ENCODE results near the gene MLLT1.
A peak's percentile ranks its signal among the peaks of the same experiment; 100 is the strongest.

MLLT1 gene

DNA sequence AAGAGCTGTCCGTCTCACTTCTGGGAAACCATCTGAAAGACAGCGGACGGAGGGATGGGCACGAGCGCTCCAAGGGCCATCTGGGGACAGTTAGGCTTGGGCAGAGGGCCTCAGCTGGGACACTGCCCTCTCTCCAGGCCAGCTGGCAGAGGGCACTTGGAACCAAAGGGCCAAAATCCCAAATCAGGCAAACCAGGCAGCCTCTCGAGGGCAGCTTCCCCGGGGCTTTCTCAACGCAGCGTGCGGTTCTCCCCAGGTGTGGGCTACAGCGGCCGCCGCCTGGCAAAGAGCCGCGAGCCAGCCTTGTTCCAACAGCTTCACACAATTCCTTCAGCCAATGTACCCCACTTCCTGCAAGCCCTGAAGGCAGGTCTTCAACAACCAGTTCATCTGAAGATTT is 5.0 kb downstream of the MLLT1 start:
- peak in 7 of 14 donors; percentile 16 to 72 (median 29) for DNase-seq

DNA sequence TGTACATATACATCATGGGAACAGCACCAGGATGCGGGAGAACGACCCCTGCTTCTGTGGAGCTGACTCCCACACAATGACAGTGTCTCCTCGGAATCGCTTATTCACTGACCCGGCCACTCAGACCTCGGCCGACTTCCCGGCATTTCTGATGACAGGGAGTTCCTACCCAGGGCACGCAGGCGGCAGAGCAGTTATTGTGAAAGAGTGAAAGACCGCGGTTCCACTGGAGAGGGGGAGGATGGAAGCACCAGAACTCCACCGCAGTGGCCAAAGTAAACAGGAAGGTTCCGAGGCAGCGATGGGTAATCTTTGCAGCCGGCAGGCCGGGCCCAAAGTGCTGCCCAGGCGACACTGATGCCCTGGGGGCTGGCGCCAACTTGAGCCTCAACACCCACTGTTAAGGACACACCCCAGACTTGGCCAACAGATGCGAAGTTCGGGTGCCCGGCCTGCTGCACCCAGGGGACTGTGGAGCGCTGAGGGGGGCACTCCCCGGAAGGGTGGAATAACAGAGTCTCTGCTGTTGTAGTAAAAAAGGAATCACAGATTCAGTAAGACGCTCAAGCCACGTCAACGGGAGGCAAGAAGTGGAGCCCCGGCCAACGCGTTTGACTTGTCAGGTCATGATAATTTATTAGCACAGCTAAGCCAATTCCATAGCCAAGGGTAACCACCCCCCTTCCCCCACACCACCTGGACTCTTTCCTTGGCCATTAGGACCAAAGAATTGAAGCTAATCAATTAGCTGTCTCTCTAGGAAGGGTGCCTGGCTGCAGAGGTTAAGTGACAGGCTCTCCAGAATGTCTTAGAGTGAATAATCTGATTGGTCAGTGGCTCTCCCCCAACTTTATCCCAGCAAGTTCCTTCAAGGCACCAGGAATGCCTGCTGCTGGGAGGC is 5.8 kb downstream of the MLLT1 start:
- peak in 13 of 14 donors; percentile 17 to 87 (median 56) for DNase-seq

DNA sequence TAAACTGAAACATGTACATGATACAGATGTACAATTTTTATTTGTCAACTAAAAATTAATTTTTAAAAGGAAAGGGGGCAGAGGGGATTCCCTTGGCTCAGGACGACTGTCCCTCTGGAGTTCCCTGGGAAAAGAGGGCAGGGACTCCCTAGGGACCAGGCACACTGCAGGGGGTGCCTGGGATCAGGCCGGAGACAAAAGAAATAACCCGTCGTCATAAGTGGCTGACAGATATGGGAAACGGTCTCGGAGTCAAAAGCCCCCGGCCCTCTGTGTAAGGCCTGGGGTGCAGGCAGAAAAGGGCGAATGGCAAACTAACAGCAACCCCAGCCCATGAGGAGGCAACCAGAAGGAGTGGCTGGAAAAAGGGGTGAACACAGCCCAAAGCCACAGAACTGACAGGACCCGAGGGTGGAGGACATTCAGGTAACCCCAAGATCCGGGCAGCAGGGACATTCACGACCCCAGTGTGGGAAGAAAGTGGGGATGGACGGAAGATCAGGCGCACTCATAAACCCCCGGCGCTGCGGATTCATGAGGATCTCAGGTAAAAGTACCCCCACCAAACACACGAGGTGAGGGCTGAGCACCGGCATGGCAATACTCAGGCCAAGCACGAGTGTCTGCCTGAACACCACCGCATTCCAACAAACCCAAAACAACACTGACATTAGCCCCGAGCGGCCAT is 6.7 kb downstream of the MLLT1 start:
- DNase-seq, result no peak

DNA sequence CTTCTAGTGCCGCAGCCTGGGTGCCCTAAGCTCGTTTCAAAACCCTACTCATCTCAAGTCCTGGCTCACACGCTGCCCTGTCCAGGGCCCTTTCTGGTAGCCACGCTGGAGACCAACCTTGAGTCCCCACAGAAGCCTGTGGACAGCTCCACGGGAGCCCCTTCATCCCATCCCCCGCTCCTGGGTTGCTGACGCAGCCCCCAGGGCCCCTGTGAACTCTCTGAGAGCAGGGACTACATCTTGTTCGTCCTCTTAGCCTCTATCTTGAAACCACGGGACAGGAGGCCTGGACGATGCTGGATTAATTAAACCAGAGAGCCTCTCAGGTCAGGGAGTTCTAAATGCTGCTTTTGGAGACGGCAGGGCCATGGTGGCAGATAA is 7.4 kb downstream of the MLLT1 start:
- peak in 1 of 14 donors; percentile 48 for DNase-seq

DNA sequence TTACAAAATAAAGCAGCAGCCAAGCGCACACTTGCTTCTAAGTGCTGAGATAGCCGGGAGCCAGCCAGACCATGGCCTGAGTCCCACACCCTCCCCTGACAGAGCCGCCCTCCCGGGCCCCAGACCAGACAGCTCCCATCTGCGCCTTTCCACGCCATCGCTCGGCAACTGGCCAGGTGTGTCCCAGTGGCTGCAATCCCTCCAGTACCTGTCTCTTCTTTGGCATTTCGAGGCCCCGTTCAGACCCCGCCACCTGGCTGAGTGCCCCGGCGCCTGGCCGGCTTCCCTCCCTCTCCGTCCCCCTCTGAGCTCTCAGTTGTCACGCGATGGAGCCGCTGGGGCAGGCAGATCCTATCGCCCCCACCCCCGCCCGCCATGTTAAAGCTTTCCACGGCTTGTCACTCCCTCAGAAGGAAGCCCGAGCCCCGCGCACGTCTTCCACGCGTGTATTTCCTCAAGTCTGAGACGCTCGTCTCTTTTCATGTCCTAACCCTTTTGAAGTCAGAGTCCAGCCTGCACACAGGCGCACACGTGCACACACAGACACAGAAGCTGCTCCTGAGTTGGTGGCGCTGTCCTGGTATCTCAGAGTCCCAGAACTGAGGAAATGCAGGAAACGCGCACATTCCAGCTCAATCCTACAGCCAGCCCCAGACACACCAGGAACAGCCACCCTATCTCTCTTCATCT is 7.9 kb downstream of the MLLT1 start:
- DNase-seq, result peak in 11 of 14 donors; percentile 35 to 85 (median 52)

DNA sequence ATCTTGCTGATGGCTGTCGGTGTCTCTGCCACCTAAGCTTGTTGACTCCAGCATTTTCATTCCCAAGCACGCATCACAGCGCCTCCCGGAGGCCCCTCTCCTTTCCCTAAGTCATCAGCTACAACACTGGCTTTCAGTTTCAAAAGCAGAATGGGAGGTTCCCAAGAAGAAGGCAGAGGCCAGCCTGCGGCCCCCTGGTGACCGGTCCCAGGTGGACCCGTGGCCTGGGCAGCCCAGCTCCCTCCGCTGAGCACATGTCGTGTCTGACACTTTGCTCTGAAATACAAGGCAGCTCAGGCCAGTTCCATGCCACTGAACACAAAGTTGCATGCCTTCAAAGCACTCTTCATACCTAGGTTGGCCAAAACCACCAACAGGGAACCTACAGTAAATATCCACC is 8.5 kb downstream of the MLLT1 start:
- DNase-seq, result peak in 1 of 14 donors; percentile 77

DNA sequence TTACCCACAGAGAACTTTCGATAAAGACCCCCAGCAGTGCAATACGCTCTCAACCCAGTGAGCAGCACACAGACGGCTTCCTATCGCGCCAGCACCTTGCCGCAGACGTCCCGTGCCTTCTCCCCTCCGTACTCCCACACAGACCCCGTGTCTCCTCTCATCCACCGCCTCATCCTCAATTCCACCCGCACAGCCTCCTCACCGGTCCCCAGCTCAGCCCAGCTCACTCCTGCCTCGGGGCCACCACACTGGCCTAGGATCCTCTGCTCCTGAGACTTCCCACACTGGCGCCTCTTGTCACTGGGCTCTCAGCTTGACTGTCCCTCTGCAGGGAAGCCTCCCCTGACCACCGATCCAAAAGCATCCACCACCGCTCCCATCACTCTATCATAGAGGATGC is 9.0 kb downstream of the MLLT1 start:
- DNase-seq, result peak in 1 of 14 donors; percentile 54

DNA sequence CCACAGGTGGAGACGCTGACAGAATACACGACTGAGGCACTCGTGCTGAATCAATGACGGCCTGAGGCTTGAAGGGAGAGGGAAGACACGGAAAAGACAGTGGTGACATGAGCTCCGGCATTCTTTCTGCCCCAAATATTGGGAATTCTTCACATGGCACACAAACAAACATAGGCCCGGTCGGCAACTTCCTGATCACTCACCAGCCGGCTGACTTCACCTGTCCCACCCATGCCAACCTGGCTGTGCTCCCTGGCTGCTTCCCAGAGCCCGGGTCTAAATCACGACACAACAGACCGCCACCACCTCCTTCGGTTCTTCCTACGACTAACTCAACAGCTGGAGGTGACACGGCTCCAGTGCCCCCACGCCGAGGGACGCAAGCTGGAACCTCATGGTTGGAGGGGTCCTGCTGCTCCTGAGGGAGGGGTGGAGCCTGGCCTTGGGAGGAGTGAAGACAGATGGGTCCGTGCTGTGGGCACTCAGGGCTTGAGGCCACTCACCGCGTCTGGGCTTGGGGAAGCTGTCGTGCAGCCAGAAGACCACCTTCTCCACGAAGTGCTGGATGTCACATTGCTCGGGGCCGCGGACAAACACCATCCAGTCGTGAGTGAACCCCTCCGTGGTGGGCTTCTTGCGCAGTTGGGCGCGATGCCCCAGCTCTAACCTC is 9.6 kb downstream of the MLLT1 start:
- DNase-seq, result peak in 1 of 14 donors; percentile 55

DNA sequence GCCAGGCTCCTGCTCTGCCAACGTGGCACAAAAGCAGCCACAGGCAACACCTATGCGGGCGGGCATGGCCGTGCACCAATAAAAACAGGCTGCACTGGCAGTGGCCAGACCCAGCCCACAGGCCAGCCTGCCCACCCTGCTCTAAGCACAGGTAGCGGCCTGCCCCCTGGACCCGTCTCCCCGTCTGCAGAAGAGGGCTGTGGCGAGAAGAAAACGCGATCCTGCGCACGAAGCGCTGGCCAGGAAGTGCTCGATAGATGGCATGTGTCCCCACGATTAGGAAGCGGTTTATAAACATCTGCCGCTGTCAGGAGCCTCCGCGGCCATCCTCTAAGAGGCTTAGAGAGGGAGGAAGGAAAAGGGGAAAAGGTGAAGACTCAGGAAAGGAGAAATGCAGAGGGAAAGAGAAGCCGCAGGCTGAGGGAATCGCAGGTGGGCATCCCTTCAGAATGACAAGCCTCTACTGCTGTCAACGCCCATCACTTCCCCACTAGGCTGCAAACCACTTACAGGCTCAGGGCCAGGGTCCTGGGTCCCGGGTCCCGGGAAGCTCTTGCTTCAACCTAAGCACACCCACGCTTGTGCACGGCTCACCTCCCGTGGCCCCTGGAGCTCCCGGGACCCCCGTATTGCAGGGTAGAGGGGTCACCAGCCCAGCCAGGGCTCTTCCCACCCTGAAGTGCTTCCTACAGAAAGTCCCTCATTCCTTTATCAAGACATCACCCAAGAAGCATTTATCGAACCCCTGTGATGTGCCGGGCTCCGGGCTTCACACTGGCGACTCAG is 10.5 kb downstream of the MLLT1 start:
- DNase-seq, result no peak

DNA sequence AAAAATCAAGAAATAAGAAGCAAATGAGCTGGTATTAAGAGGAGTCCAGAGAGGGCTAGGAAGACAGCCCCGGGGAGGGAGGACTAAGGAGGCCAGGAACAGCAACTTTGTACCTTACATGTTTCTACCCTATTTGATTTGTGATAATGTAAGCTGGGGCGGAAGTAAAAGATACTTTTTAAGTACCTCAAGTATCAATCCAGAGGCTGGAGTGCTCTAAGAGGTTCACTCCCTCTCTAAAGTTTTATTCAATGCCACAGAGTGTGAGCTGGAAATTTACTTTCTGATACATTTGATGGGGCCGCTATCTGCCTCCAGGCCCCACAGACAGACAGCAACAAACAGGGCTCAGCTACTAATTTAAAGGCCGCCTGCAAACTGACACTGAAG is 11.4 kb downstream of the MLLT1 start:
- DNase-seq, result no peak

DNA sequence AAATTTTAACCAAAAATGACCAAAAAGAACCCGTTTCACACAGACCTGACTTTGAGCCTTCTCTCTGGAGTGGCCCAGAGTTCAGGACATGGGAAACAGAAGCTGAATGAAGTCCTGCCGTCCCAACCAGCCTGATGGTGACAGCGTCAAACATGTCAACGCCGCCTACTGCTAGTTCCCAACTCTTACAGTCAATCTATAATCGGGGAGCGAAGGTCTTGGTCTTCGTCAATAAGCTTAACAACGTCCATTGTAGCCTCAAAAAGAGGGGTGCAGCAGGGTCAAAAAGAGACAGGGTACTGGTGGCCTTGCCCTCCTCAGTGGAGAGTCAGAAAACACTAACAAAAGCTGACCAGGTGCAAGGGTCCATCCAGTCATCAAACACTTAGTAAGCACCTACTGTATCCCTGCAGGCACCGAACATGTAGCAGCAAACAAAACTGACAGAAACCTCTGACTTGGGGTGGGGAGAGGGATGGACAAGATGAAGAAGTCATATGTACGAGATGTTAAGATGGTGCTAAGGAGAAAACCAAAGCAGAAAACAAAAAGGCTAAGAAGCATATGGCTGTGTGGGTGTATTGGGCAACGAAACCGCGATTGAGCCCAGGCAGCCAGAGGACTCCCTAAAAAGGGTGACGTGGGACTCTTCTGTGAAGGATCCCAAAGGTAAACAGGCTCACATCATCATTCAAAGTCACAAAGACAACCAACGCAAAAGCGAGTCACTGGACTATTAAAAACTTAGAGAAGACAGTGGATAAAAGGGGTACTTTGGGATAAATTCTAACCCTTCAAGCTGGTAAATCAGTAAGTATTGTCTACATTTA is 12.0 kb downstream of the MLLT1 start:
- no peak for DNase-seq

DNA sequence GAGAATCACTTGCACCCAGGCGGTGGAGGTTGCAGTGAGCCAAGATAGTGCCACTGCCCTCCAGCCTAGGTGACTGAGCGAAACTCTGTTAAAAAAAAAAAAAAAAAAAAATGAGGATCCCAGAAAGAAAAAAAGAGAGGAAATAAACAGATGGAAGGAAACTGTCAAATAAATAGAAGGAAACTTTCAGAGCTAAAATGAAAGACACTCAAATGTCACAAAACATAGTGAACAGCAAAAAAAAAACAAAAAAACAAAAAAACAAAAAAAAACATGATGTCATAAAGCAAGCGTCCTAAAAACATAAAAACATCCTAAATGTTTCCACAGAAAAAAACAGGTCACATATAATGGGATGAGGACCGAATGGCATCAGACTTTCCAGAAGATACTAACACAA is 15.0 kb downstream of the MLLT1 start:
- no peak for DNase-seq

DNA sequence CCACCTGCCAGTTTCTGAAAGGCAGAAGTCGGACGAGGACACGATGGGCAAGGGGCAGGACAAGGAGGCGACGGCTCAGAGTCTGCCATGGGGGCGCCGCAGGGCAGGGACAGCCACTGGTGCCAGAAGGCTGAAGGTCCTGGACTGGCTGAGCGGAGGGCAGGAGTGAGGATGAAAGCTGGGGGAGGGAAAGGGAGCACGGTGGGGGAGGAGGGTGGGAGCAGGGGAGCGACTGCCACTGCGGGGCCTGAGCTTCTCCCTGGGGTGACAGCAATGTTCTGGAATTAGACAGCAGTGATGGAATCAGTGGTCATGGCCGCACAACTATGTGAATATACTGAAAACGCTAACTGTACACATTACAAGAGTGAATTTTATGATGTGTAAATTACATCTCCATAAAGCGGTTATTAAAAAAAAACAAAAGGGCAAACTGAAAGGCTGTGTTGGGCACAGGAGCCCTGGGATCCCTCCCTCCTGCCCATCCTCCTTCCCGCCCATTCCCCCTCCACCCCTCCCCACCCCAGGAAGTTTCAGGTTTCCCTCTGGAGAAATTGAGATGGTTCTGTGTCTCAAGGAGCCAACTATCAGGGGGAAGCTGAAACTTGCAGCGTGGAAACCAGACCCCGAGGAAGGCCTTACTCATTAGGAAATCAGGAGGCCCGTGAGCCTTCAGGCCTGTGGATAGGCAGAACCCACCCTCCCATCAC is 15.9 kb downstream of the MLLT1 start:
- DNase-seq, result no peak

DNA sequence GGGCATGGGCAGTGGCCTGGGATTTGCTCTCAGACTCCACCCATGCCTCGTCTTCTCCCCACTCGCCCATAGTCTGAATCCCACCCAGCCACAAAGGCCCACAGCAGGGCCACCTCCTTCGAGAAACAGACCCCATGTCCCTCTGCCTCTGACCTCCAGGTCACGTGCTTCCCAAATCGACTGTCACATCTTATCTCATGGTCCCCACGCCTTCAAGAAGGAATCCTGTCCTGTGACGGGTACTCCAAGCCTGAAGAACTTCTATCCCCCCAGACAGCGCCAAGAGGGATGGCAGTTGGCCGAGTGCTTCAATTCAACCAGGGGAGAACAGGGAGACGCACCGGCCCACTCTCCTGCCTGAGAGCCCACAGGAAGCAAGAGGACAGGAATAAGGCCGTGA is 16.5 kb downstream of the MLLT1 start:
- DNase-seq, result no peak

DNA sequence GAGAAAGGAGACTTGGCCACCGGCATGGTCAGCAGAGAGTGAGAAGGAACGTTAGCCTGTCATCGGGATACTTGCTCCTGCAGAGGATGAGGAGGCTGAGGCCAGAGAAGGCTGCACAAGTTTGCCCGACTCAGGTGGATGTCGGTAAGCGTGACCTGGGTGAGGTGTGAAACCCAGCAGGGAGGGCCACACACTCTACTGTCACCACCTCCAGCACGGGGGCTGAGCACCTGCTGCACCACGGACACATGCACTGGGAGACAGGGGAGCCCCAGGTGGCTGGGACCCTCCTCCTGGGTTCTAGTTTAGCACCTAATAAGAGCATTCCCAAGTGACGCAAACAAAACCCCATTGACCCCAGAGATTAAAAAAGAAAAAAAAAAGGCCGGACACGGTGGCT is 17.3 kb downstream of the MLLT1 start:
- no peak for DNase-seq

DNA sequence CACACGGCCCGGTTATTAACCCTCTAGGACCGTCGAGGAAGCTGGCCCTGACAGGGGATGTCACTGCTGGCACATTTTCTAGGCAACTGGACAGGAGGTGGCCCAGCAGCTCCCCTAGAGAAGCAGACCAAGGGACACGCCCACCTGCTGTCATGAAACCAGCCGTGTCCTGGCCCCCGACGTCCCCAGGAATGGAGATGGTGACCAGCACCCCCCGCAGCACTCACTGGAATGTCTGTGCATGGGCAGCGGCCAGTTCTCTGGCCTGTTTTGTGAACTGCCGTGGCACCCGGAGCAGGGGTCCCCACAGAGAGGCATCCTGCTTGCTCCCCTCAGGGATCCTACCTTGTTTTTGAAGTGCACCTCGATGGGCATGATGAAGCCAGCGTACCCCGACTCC is 17.9 kb downstream of the MLLT1 start:
- no peak for DNase-seq

DNA sequence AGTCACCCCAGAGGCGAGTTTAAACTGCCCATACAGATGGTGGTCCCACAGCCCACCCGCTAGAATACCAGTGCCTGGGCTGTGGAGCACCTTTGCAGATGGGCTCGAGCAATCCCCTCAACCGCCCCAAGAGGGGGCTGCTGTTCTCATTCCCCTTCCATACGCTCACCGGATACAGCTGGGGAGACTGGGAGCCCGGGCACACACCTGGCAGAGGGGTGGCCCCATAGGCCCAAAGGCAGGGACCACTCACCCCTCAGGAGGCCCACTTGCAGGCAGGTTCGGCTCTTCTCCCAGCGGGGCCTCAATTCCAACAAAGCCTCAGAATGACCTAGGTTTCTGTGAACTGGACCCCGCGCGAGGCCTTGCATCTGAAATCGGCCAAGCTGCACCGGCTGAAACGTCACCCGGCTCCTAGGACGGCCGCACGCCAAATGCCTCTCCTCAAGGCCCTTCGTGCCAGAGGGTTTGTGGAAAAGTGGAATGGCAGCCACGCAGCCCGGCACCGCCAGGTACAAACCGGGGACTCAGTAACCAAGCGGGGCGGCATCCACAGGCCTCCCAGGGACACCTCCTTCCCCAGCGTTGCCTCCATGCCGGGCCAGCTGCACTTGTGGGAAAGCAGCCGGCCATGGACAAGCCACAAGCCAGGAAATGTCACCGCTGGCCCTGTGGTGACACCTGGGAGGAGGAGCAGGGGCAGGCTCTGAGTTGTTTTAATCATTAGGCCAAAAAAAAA is 18.7 kb downstream of the MLLT1 start:
- DNase-seq, result no peak

DNA sequence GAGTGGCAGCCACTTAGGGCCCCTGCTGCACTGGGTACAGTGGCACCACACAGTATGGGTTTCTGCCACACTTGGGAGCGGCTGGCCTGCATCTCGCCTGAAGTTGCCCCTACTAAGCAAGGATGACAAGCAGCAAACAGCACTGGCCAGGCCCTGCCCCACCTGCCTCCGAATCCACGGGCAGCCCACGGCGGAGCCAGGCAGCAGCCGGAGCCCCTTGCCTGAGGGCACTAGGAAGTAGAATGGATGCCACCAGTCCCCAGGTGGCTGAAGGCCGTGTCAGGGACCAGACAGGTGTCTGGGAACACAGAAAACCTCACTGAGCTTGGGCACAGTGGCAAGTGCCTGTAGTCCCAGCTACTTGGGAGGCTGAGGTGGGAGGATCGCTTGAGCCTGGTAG is 19.4 kb downstream of the MLLT1 start:
- DNase-seq, result no peak

DNA sequence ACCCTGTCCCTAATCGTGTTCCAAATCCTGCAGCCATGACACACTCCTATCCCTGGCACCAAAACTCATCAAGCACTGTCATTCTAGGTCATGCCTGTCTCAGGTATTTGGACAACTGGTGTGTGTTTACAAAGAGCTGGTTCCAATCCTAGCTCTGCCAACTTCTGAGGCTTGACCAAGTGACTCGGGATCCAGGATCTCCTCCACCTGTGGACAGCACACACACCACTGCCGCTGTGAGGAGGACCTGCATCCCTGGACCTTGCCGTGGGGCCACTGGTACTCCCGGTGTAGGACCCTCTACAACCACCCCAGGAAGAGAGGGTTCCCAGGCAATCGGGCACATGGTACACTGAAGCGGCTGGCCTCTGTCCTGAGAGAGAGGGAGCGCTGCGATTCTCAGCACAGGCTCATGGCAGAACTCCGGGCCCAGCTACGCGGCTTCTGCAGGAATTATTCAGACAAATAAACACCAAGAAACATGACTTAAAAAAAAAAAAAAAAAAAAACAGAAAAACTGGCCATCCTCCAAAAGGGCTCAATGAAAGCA is 20.4 kb downstream of the MLLT1 start:
- peak in 1 of 14 donors; percentile 29 for DNase-seq
